Liver (tissue), 9 donors: ENCODE results near the gene KRT37. TPM values are rescaled to one million over a fixed set of nuclear protein-coding genes. Genes with fewer than 3 reads are reported as not detected.

ENCODE experiments used
- DNase-seq: peaks from one replicate; pipeline ENCODE4 v3.0.0-alpha.2; 2017; ENCODE audit warnings: low spot score
- H3K27ac ChIP-seq, 2 donors: one replicate each; pipeline ENCODE4 v1.7.0; 2013; ENCODE audit warnings: inconsistent platforms in 2 of 2, low read length in 2 of 2, control low read depth in 1 of 2, low read depth in 1 of 2, mild to moderate bottlenecking in 1 of 2
- H3K27me3 ChIP-seq, 4 donors: one replicate each; pipeline versions ENCODE4 v1.6.1 to v1.7.0; 2013; ENCODE audit warnings: low read length in 3 of 4, inconsistent platforms in 1 of 4, mild to moderate bottlenecking in 1 of 4, moderate library complexity in 1 of 4; ENCODE audit not compliant: control insufficient read depth in 4 of 4, insufficient read depth in 4 of 4
- H3K36me3 ChIP-seq, 4 donors: one replicate each; pipeline versions ENCODE4 v1.6.1 to v1.7.0; 2013; ENCODE audit warnings: low read length in 3 of 4, mild to moderate bottlenecking in 3 of 4, low read depth in 1 of 4, moderate library complexity in 1 of 4; ENCODE audit not compliant: control insufficient read depth in 4 of 4, insufficient read depth in 3 of 4
- H3K4me1 ChIP-seq, 4 donors: one replicate each; pipeline versions ENCODE4 v1.6.1 to v1.7.0; 2013; ENCODE audit warnings: low read length in 3 of 4, mild to moderate bottlenecking in 3 of 4, moderate library complexity in 1 of 4; ENCODE audit not compliant: control insufficient read depth in 4 of 4, insufficient read depth in 4 of 4
- H3K4me3 ChIP-seq, 3 donors: one replicate each; pipeline versions ENCODE4 v1.6.1 to v1.7.0; 2013; ENCODE audit warnings: low read length in 3 of 3, control low read depth in 1 of 3, low read depth in 1 of 3, mild to moderate bottlenecking in 1 of 3
- H3K9ac ChIP-seq, 2 donors: one replicate each; pipeline ENCODE4 v1.7.0; 2013; ENCODE audit warnings: low read length in 2 of 2, mild to moderate bottlenecking in 2 of 2, moderate library complexity in 2 of 2, control low read depth in 1 of 2, low read depth in 1 of 2
- H3K9me3 ChIP-seq, 4 donors: one replicate each; pipeline versions ENCODE4 v1.6.1 to v1.7.0; 2013; ENCODE audit warnings: low read length in 3 of 4; ENCODE audit not compliant: control insufficient read depth in 4 of 4
- EGR1 ChIP-seq, 2 donors: IDR thresholded peaks; 2 replicates each; pipeline ENCODE4 v1.6.1; 2016 to 2018; ENCODE audit warnings: antibody characterized with exemption in 2 of 2, low read depth in 2 of 2
- FOXA2 ChIP-seq: IDR thresholded peaks from 2 replicates; pipeline ENCODE4 v1.6.1; 2016; ENCODE audit warnings: antibody characterized with exemption
- HNF4A ChIP-seq, 2 donors: conservative IDR thresholded peaks; 2 replicates each; pipeline ENCODE4 v1.6.1; 2016; ENCODE audit warnings: antibody characterized with exemption in 2 of 2, mild to moderate bottlenecking in 2 of 2
- HNF4G ChIP-seq: IDR thresholded peaks from 2 replicates; pipeline ENCODE4 v1.6.1; 2016; ENCODE audit warnings: antibody characterized with exemption
- JUND ChIP-seq, 2 donors: IDR thresholded peaks; 2 replicates each; pipeline ENCODE4 v1.6.1; 2016; ENCODE audit warnings: antibody characterized with exemption in 2 of 2
- NR2F2 ChIP-seq: IDR thresholded peaks from 2 replicates; pipeline ENCODE4 v1.6.1; 2016; ENCODE audit warnings: antibody characterized with exemption
- RAD21 ChIP-seq, 2 donors: IDR thresholded peaks; 2 replicates each; pipeline ENCODE4 v1.6.1; 2016; ENCODE audit warnings: antibody characterized with exemption in 2 of 2, mild to moderate bottlenecking in 2 of 2
- RXRA ChIP-seq, 2 donors: IDR thresholded peaks; 2 replicates each; pipeline ENCODE4 v1.6.1; 2017 to 2018; ENCODE audit warnings: antibody characterized with exemption in 2 of 2, mild to moderate bottlenecking in 1 of 2
- SP1 ChIP-seq: IDR thresholded peaks from 2 replicates; pipeline ENCODE4 v1.6.1; 2018; ENCODE audit warnings: antibody characterized with exemption, mild to moderate bottlenecking
- TAF1 ChIP-seq: conservative IDR thresholded peaks from 2 replicates; pipeline ENCODE4 v1.6.1; 2016; ENCODE audit warnings: antibody characterized with exemption, mild to moderate bottlenecking
- YY1 ChIP-seq: IDR thresholded peaks from 2 replicates; pipeline ENCODE4 v1.6.1; 2016; ENCODE audit warnings: antibody characterized with exemption, mild to moderate bottlenecking
- WGBS: extraction: QIAGEN DNeasy Blood & Tissue Kit; methylation state at CpG from one replicate; pipeline ENCODE4 v1.1.7; 2013; 5-methylcytosine and 5-hydroxymethylcytosine counted together
- polyA plus RNA-seq, 2 donors: library from polyadenylated mRNA; stranded (reverse) in 1 of 2; unstranded in 1 of 2; fragments of 200-250 nt in 1 of 2; fragments of >200 nt in 1 of 2; fragmentation: Nextera tagmentation in 1 of 2; extraction: Ambion mirVana in 1 of 2; gene quantifications; one replicate each; pipeline versions ENCODE4 v1.2.1 to v1.2.3, GENCODE V29; 2013 to 2015
- total RNA-seq, 2 donors: library from RNA; depleted of rRNA; stranded (reverse); fragments of >200 nt; gene quantifications; one replicate each; pipeline ENCODE4 v1.2.3, GENCODE V29; 2014
- TF ChIP-seq, protein P1 (sequence below): IDR thresholded peaks from 2 replicates; pipeline ENCODE4 v1.6.1; 2016; ENCODE audit warnings: antibody characterized with exemption
- TF ChIP-seq, protein P2 (sequence below): IDR thresholded peaks from 2 replicates; pipeline ENCODE4 v1.6.1; 2016; ENCODE audit warnings: antibody characterized with exemption, mild to moderate bottlenecking
- TF ChIP-seq, protein P3 (sequence below): fragments of 150-350 bp; IDR thresholded peaks from 2 replicates; pipeline ENCODE4 v1.5.1; 2017; ENCODE audit warnings: improper control_type of control experiment, low read depth, low read length; ENCODE audit not compliant: missing input control
- TF ChIP-seq, protein P4 (sequence below): IDR thresholded peaks from 2 replicates; pipeline ENCODE4 v1.6.1; 2016; ENCODE audit warnings: antibody characterized with exemption
- TF ChIP-seq, protein P5 (sequence below): IDR thresholded peaks from 2 replicates; pipeline ENCODE4 v1.6.1; 2016; ENCODE audit warnings: antibody characterized with exemption
- donor health status: healthy.
- donor health status: healthy.
- donor health status: healthy.
- donor health status: healthy.
- donor health status: healthy.

KRT37 gene
- total and polyA plus RNA-seq, 4 donors, result not detected

DNA sequence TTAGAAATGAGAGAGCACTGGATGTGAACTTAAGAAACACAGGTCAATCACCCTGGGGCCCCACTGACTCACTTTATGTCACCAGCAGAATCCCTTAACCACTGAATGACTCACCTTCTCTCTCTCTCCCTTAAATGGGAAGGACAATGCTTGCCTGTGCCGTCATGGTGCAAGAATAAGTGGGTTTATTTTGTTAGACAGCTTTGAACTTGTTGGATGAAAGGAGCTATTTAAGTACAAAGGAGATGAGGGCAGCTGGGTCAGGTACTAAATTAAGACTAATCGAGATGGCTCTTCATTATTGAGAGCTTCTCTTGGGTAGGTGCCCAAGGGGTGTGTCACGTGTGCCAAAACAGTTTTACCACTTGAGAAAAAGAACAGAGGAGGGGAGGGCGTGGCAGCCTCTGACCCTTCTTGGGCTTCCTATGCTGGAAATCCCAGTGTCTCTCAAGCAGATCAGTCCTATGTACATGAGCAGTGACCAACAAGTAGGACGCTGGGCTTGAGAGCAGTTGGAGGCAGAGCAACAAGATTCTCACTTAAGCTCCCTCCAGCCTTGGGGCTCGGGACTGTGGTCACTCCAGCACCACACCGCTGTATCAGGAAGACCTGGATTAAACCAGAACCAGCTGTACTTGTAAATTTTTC lies 20.2 kb downstream of the KRT37 start:
- Histone ChIP-seq H3K9ac (no peak overlapping the region), H3K4me3 (no peak overlapping the region)

DNA sequence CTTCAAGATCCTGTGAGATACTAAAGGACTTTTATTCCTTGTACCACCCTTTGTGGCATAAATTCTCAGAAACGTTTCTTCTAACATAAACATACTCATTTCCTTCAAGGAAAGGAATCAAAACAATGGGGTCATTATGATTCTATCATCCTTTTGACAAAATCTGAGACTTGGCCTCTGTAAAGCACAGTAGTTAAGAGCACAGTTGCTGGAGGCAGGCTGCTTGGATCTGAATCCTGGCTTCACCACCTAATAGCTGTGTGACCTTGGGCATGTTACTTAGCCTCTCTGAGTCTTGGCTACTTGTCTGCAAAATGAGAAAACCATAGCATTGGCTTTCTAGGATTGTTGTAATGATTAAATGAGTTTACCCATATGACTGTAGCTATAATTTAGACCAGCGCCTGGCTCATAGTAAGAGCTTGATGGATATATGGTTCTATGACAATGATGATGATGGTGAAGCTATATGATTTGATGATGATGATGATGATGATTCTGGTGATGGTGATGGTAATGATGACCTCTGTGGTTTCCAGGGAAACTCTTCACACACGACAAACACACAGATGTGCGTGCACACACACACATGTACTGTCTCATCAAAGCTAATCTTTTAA lies 20.9 kb downstream of the KRT37 start:
- H3K9ac ChIP-seq, result no peak overlapping the region
- no peak overlapping the region for H3K4me3 ChIP-seq
- H3K9me3 ChIP-seq, result no peaks in the 10 kb centered on the region
- 74% methylated on average over 4 of the region's 4 CpGs for WGBS
- DNase-seq, result no peak
- H3K36me3 ChIP-seq, result no peaks in the 10 kb centered on the region
- H3K27me3 ChIP-seq, result peaks cover 0 to 3% (median 0%) of the 10 kb centered on the region in 4 donors
- H3K27ac ChIP-seq, result no peak overlapping the region
- H3K4me1 ChIP-seq, result no peaks in the 10 kb centered on the region
- no peak for TF ChIP-seq NR2F2
- TF ChIP-seq HNF4G, result no peak
- TF ChIP-seq, protein P1, sequence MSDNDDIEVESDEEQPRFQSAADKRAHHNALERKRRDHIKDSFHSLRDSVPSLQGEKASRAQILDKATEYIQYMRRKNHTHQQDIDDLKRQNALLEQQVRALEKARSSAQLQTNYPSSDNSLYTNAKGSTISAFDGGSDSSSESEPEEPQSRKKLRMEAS, result no peak
- TF ChIP-seq RXRA (IDR thresholded peaks at IDR 0.05), result no peak
- TF ChIP-seq, protein P2, sequence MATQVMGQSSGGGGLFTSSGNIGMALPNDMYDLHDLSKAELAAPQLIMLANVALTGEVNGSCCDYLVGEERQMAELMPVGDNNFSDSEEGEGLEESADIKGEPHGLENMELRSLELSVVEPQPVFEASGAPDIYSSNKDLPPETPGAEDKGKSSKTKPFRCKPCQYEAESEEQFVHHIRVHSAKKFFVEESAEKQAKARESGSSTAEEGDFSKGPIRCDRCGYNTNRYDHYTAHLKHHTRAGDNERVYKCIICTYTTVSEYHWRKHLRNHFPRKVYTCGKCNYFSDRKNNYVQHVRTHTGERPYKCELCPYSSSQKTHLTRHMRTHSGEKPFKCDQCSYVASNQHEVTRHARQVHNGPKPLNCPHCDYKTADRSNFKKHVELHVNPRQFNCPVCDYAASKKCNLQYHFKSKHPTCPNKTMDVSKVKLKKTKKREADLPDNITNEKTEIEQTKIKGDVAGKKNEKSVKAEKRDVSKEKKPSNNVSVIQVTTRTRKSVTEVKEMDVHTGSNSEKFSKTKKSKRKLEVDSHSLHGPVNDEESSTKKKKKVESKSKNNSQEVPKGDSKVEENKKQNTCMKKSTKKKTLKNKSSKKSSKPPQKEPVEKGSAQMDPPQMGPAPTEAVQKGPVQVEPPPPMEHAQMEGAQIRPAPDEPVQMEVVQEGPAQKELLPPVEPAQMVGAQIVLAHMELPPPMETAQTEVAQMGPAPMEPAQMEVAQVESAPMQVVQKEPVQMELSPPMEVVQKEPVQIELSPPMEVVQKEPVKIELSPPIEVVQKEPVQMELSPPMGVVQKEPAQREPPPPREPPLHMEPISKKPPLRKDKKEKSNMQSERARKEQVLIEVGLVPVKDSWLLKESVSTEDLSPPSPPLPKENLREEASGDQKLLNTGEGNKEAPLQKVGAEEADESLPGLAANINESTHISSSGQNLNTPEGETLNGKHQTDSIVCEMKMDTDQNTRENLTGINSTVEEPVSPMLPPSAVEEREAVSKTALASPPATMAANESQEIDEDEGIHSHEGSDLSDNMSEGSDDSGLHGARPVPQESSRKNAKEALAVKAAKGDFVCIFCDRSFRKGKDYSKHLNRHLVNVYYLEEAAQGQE, result no peak
- TF ChIP-seq, protein P3, sequence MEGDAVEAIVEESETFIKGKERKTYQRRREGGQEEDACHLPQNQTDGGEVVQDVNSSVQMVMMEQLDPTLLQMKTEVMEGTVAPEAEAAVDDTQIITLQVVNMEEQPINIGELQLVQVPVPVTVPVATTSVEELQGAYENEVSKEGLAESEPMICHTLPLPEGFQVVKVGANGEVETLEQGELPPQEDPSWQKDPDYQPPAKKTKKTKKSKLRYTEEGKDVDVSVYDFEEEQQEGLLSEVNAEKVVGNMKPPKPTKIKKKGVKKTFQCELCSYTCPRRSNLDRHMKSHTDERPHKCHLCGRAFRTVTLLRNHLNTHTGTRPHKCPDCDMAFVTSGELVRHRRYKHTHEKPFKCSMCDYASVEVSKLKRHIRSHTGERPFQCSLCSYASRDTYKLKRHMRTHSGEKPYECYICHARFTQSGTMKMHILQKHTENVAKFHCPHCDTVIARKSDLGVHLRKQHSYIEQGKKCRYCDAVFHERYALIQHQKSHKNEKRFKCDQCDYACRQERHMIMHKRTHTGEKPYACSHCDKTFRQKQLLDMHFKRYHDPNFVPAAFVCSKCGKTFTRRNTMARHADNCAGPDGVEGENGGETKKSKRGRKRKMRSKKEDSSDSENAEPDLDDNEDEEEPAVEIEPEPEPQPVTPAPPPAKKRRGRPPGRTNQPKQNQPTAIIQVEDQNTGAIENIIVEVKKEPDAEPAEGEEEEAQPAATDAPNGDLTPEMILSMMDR, result no peak
- TF ChIP-seq YY1, result no peak
- no peak for TF ChIP-seq EGR1 (IDR thresholded peaks at IDR 0.05; ENCODE audit: low read depth in 2 of 2)
- TF ChIP-seq FOXA2, result no peak
- no peak for TF ChIP-seq RAD21 (IDR thresholded peaks at IDR 0.05)
- TF ChIP-seq, protein P4, sequence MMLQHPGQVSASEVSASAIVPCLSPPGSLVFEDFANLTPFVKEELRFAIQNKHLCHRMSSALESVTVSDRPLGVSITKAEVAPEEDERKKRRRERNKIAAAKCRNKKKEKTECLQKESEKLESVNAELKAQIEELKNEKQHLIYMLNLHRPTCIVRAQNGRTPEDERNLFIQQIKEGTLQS, result no peak
- TF ChIP-seq HNF4A (conservative IDR thresholded peaks at IDR 0.05), result no peak
- no peak for TF ChIP-seq JUND (IDR thresholded peaks at IDR 0.05)
- TF ChIP-seq, protein P5, sequence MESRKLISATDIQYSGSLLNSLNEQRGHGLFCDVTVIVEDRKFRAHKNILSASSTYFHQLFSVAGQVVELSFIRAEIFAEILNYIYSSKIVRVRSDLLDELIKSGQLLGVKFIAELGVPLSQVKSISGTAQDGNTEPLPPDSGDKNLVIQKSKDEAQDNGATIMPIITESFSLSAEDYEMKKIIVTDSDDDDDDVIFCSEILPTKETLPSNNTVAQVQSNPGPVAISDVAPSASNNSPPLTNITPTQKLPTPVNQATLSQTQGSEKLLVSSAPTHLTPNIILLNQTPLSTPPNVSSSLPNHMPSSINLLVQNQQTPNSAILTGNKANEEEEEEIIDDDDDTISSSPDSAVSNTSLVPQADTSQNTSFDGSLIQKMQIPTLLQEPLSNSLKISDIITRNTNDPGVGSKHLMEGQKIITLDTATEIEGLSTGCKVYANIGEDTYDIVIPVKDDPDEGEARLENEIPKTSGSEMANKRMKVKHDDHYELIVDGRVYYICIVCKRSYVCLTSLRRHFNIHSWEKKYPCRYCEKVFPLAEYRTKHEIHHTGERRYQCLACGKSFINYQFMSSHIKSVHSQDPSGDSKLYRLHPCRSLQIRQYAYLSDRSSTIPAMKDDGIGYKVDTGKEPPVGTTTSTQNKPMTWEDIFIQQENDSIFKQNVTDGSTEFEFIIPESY, result no peak

More for the DNA sequence above, 20.2 kb downstream of the KRT37 start:
- no peak for DNase-seq
- no peaks in the 10 kb centered on the region for H3K4me1 ChIP-seq
- TF ChIP-seq, protein P2, result no peak
- TF ChIP-seq RAD21 (IDR thresholded peaks at IDR 0.05), result no peak
- TF ChIP-seq FOXA2, result no peak
- TF ChIP-seq TAF1, result no peak
- TF ChIP-seq, protein P1, result no peak
- TF ChIP-seq EGR1 (IDR thresholded peaks at IDR 0.05; ENCODE audit: low read depth in 2 of 2), result no peak
- no peak for TF ChIP-seq SP1
- no peak for TF ChIP-seq JUND (IDR thresholded peaks at IDR 0.05)
- TF ChIP-seq RXRA (IDR thresholded peaks at IDR 0.05), result no peak
- TF ChIP-seq YY1, result no peak
- WGBS, result 76% methylated on average over 7 of the region's 7 CpGs
- no peaks in the 10 kb centered on the region for H3K9me3 ChIP-seq
- H3K27me3 ChIP-seq, result peaks cover 0 to 3% (median 0%) of the 10 kb centered on the region in 4 donors
- H3K27ac ChIP-seq, result no peak overlapping the region
- no peaks in the 10 kb centered on the region for H3K36me3 ChIP-seq
